Measurements from ENCODE around the gene ATCAY.

Gene ATCAY

GRCh38 chr19:3904233-3904632, 23.7 kb downstream of the ATCAY start:
- TF ChIP-seq ZBTB7A (IDR thresholded peaks at IDR 0.05; ENCODE audit: low read depth) (no peak), MAX (IDR thresholded peaks at IDR 0.05) (no peak)

GRCh38 chr19:3907626-3908265, 27.3 kb downstream of the ATCAY start:
- TF ChIP-seq EP300 (IDR thresholded peaks at IDR 0.05; ENCODE audit: borderline replicate concordance) = no peak
- TF ChIP-seq TCF12 (IDR thresholded peaks at IDR 0.05; ENCODE audit: low read depth) = no peak
- TF ChIP-seq NFIC (IDR thresholded peaks at IDR 0.05) = no peak
- no peak for TF ChIP-seq TEAD4 (IDR thresholded peaks at IDR 0.05)
- TF ChIP-seq ZBTB7A (IDR thresholded peaks at IDR 0.05; ENCODE audit: low read depth) = no peak
- no peak for TF ChIP-seq FOXM1 (IDR thresholded peaks at IDR 0.05; ENCODE audit: borderline replicate concordance, low read depth)
- TF ChIP-seq RAD21 (IDR thresholded peaks at IDR 0.05; ENCODE audit: low read depth) = no peak
- no peak for TF ChIP-seq MAX (IDR thresholded peaks at IDR 0.05)
- no peak for TF ChIP-seq CREB1 (IDR thresholded peaks at IDR 0.05; ENCODE audit: low read depth)
- no peak for TF ChIP-seq YY1 (IDR thresholded peaks at IDR 0.05; ENCODE audit: low read depth)
- TF ChIP-seq USF1 (IDR thresholded peaks at IDR 0.05) = no peak
- no peak for TF ChIP-seq TAF1 (IDR thresholded peaks at IDR 0.05; ENCODE audit: low read depth)
- no peak for TF ChIP-seq EGR1 (IDR thresholded peaks at IDR 0.05)
- TF ChIP-seq REST (IDR thresholded peaks at IDR 0.05; ENCODE audit: low read depth) = no peak
- no peak for TF ChIP-seq CEBPB (IDR thresholded peaks at IDR 0.05)

- no peak for TF ChIP-seq EGR1 (IDR thresholded peaks at IDR 0.05)
- no peak for TF ChIP-seq YY1 (IDR thresholded peaks at IDR 0.05; ENCODE audit: low read depth)
- TF ChIP-seq ZBTB7A (IDR thresholded peaks at IDR 0.05; ENCODE audit: low read depth) = no peak
- no peak for TF ChIP-seq NFIC (IDR thresholded peaks at IDR 0.05)
- no peak for TF ChIP-seq USF1 (IDR thresholded peaks at IDR 0.05)
- no peak for TF ChIP-seq EP300 (IDR thresholded peaks at IDR 0.05; ENCODE audit: borderline replicate concordance)
- no peak for TF ChIP-seq REST (IDR thresholded peaks at IDR 0.05; ENCODE audit: low read depth)
- TF ChIP-seq TEAD4 (IDR thresholded peaks at IDR 0.05) = no peak
- no peak for TF ChIP-seq MAX (IDR thresholded peaks at IDR 0.05)
- no peak for TF ChIP-seq FOXM1 (IDR thresholded peaks at IDR 0.05; ENCODE audit: borderline replicate concordance, low read depth)
- no peak for TF ChIP-seq TAF1 (IDR thresholded peaks at IDR 0.05; ENCODE audit: low read depth)
- TF ChIP-seq CEBPB (IDR thresholded peaks at IDR 0.05) = no peak
- TF ChIP-seq RAD21 (IDR thresholded peaks at IDR 0.05; ENCODE audit: low read depth) = no peak
- no peak for TF ChIP-seq TCF12 (IDR thresholded peaks at IDR 0.05; ENCODE audit: low read depth)
- no peak for TF ChIP-seq CREB1 (IDR thresholded peaks at IDR 0.05; ENCODE audit: low read depth)
These were observed 28.0 kb downstream of the ATCAY start for GRCh38 chr19:3908266-3909054.

- TF ChIP-seq ZBTB7A (IDR thresholded peaks at IDR 0.05; ENCODE audit: low read depth) = no peak
- no peak for TF ChIP-seq CEBPB (IDR thresholded peaks at IDR 0.05)
- no peak for TF ChIP-seq USF1 (IDR thresholded peaks at IDR 0.05)
- no peak for TF ChIP-seq REST (IDR thresholded peaks at IDR 0.05; ENCODE audit: low read depth)
- TF ChIP-seq EGR1 (IDR thresholded peaks at IDR 0.05) = no peak
- no peak for TF ChIP-seq NFIC (IDR thresholded peaks at IDR 0.05)
- no peak for TF ChIP-seq TEAD4 (IDR thresholded peaks at IDR 0.05)
- no peak for TF ChIP-seq FOXM1 (IDR thresholded peaks at IDR 0.05; ENCODE audit: borderline replicate concordance, low read depth)
- no peak for TF ChIP-seq TAF1 (IDR thresholded peaks at IDR 0.05; ENCODE audit: low read depth)
- no peak for TF ChIP-seq MAX (IDR thresholded peaks at IDR 0.05)
- no peak for TF ChIP-seq CREB1 (IDR thresholded peaks at IDR 0.05; ENCODE audit: low read depth)
- no peak for TF ChIP-seq YY1 (IDR thresholded peaks at IDR 0.05; ENCODE audit: low read depth)
These were observed 29.6 kb downstream of the ATCAY start for GRCh38 chr19:3910105-3910504.
